CD4-positive, alpha-beta T cell treated with Interleukin-17A for 4 hours (primary cell): Measurements from ENCODE around the gene VSTM2B.
"Not testable (repeated sequence)": the region's sequence is repeated elsewhere in the genome, so short reads cannot be mapped to it uniquely, and the experiment has no call there.

Experiments used
- DNase-seq: peaks from one replicate; pipeline ENCODE4 v3.0.0-alpha.2; 2020; ENCODE audit warnings: mixed read lengths

VSTM2B gene

GRCh38 chr19:29547981-29548380, 22.2 kb downstream of the VSTM2B start:
- DNase-seq: no peak

- no peak for DNase-seq
Observed at GRCh38 chr19:29548483-29549085, 22.8 kb downstream of the VSTM2B start.

GRCh38 chr19:29549105-29550070, 23.6 kb downstream of the VSTM2B start:
- no peak for DNase-seq

GRCh38 chr19:29550896-29551295, 25.1 kb downstream of the VSTM2B start:
- no peak for DNase-seq

GRCh38 chr19:29551774-29552173, 26.0 kb downstream of the VSTM2B start:
- no peak for DNase-seq

GRCh38 chr19:29552454-29553280, 26.9 kb downstream of the VSTM2B start:
- no peak for DNase-seq

- DNase-seq: no peak
Observed at GRCh38 chr19:29554149-29554548, 28.4 kb downstream of the VSTM2B start.

DNA sequence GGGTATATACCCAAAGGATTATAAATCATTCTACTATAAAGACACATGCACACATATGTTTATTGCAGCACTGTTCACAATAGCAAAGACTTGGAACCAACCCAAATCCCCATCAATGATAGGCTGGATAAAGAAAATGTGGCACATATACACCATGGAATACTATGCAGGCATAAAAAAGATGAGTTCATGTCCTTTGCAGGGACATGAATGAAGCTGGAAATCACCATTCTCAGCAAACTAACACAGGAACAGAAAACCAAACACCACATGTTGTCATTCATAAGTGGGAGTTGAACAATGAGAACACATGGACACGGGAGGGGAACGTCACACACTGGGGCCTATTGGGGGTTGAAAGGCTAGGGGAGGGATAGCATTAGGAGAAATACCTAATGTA, 33.3 kb downstream of the VSTM2B start:
- DNase-seq: not testable (repeated sequence)

DNA sequence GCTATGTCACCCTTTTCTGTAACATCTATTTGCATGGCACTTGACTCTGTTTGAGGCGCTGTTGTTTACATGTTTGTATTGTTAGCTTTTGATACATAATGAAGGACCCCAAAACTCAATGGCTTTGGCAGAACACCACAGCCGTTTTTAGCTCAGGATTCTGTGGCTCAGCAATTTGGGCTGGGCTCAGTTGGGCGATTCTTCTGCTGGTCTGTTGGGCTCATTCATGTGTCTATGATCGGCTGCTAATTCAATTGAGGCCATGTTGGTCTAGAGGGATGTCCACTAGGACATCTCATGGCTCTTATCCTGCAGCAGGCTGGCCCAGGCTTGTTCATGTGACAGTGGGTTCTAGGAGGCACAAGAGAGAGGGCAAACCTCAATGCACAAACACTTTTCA, 33.9 kb downstream of the VSTM2B start:
- no peak for DNase-seq

GRCh38 chr19:29560313-29561075, 34.7 kb downstream of the VSTM2B start:
- no peak for DNase-seq

DNA sequence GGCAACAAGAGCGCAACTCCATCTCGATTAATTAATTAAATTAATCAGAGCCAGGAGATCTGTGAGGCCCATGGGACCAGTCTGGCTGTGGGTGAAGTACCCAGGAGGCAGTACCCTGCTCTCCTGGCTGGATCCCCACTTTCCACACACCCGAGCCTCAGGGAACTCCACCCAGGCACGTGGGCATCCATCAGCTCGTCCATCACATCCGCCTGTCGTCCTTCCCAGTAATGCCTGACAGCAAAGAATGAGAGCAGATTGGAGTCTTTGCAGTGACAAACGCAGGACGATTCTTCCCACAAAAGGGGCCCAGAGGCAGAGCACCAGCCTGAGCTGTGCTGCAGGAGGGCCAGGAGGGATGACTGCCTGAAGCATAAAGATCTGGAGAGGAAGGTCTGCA, 35.8 kb downstream of the VSTM2B start:
- DNase-seq: no peak

GRCh38 chr19:29562299-29563297, 36.8 kb downstream of the VSTM2B start:
- DNase-seq: no peak

DNA sequence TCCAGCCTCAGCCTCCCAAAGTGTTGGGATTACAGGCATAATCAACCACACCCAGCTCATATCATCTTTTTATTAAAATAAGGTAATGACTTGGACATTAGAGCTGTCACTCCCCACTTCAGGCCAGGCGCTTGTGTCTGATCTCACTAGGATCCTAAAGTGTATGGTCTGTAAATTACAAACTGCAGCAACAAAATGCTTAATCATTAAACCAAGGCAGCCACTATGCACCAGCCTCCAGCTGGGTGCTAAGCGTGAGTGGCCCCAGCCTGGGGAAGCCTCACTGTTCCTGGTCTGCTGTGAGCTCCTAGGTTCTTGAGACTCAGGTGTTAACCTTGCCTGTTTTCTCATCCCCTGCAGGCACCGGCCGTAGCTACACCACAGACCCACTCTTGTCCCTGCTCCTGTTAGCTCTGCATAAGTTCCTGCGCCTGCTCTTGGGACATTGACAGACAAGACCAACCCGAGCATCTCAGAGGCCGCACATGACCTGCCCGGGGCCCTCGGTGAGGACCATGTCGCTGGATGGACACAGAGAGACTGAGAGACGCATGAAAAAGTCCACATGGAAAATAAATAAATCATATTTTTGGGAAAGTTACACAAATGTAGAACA, 37.8 kb downstream of the VSTM2B start:
- no peak for DNase-seq

DNA sequence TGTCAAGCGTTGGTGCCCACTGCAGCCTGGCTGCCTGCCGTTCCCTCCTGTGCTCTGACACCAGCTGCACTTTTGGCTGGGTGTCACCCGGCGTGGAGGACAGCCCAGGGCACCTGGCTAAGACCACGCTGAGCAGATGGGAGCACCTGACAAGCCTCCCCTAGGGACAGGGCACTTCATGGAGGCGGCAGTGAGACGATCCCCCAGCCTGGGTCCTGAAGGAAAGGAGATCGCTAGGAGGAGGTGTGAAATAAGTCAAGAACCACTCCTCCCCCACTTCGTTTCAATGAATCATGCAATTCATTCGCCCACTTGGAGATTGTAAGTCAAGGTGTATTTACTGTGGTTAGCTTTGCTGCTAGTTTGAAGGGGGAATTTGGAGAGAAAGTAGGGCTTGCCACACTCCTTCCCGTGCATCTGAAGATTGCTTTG, 38.8 kb downstream of the VSTM2B start:
- DNase-seq: no peak

DNA sequence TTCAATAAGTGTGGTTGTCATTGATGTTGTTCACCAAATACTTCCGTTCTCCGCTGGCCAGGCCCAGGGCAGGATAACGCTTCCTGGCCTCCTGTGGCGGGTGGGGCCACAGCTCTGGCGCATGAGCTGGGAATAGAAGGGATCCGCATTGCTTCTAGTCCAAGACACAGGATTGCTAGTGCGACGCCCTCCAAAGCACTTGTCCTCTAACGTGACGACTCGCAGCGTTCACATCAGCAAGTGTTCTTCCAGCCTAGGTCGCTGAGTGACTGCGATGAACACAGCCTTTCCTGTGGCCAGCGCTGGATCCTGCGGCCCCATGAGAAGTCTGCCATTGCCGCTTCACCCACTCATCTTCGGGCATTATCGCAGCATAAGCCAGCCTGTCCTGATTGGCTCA, 39.4 kb downstream of the VSTM2B start:
- no peak for DNase-seq

- DNase-seq: no peak
Observed at GRCh38 chr19:29566496-29567054, 40.8 kb downstream of the VSTM2B start.

DNA sequence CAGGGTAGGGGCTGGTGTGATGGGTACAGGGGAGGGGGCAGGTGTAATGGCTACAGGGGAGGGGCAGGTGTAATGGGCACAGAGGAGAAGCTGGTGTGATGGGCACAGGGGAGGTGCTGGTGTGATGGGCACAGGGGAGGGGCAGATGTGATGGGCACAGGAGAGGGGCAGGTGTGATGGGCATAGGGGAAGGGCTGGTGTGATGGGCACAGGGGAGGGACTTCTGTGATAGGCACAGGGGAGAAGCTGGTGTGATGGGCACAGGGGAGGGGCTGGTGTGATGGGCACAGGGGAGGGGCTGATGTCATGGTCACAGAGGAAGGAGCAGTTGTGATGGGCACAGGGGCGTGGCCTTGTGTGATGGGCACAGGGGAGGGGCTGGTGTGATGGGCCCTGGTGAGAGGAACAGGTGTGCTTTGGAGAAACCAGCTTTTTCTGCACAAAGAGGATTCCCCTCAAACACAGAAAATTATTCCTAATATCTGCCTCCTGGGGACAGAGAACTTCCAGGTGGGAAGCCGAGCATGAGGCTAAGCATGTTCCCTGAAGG, 41.6 kb downstream of the VSTM2B start:
- DNase-seq: no peak

DNA sequence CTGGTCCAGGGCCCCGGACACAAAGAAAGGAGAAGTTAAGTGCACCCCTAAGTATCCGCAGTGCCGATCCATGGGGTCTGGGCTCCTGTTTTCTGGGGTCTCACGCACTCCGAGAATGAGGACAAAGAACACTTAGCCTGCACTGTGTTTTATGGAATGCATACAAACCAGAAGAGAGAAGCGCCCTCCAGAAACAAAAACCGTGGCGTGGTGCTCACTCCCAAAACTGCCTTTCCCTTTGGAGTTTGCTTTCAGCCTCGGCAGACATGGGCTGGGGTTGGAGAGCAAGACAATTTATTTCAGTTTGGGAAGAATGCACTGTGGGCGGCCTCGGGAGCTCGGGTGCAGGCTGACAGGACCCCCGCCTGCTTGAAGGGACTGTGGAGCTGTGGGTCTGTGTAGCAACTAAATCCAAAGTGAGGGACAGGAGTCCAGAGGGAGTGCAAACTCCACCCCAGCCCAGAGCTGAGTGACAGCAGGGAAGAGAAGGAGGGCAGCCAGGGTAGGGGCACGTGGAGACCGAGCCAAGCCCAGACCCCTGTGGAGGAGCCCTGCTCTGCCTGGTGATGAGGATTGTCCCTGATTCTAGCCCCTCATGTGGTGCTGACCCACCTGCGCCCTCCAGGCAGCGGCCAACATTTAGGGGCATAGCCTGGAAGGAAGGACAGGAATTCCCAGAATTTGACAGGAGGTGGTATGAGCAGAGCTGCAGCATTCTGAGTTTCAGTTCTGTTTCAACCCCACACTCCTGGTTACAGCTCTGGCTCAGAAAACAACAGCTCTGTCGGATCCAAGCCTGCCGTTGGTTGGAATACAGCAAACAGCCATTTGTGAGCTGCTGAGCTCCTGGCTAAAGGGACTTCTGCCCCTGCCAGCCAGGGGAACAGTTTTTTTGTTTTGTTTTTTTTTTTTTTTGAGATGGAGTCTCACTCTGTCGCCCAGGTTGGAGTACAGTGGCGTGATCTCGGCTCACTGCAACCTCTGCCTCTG, 42.5 kb downstream of the VSTM2B start:
- DNase-seq: no peak
